ENCODE data around the gene MPND.

MPND gene

GRCh38 chr19:4368128-4368820, 24.9 kb downstream of the MPND start:
- no peak for DNase-seq

GRCh38 chr19:4369109-4369887, 25.9 kb downstream of the MPND start:
- DNase-seq, result peak; percentile 83

- peak; percentile 78 for DNase-seq
Measured at GRCh38 chr19:4369888-4370260, 26.5 kb downstream of the MPND start.

GRCh38 chr19:4370418-4371041, 27.2 kb downstream of the MPND start:
- DNase-seq, result no peak

GRCh38 chr19:4371247-4372164, 28.1 kb downstream of the MPND start:
- no peak for DNase-seq

GRCh38 chr19:4372165-4373012, 29.0 kb downstream of the MPND start:
- DNase-seq, result peak; percentile 74

- no peak for DNase-seq
Measured at GRCh38 chr19:4373013-4373367, 29.6 kb downstream of the MPND start.

- DNase-seq, result peak; percentile 40
Measured at GRCh38 chr19:4373601-4374497, 30.5 kb downstream of the MPND start.

- DNase-seq, result peak; percentile 92
Measured at GRCh38 chr19:4374498-4375163, 31.3 kb downstream of the MPND start.

- peak; percentile 98 for DNase-seq
Measured at GRCh38 chr19:4375164-4376027, 32.0 kb downstream of the MPND start.

- peak; percentile 37 for DNase-seq
Measured at GRCh38 chr19:4376028-4376670, 32.8 kb downstream of the MPND start.

- DNase-seq, result no peak
Measured at GRCh38 chr19:4376671-4376990, 33.3 kb downstream of the MPND start.

- no peak for DNase-seq
Measured at GRCh38 chr19:4376991-4377781, 33.8 kb downstream of the MPND start.

- DNase-seq, result no peak
Measured at GRCh38 chr19:4378886-4379285, 35.5 kb downstream of the MPND start.

- no peak for DNase-seq
Measured at GRCh38 chr19:4379383-4380253, 36.3 kb downstream of the MPND start.

- peak; percentile 49 for DNase-seq
Measured at GRCh38 chr19:4380254-4380727, 36.9 kb downstream of the MPND start.

All from hematopoietic multipotent progenitor cell treated with erythropoietin and hydrocortisone succinate and interleukin-3 and kit ligand, for 8 days (in vitro differentiated cells).